ENCODE results near the gene CLEC2A. TPM values are rescaled to one million over a fixed set of nuclear protein-coding genes. Genes with fewer than 3 reads are reported as not detected.

CLEC2A gene
- total and polyA plus RNA-seq, 2 experiments from 2014 or later, result not detected

DNA sequence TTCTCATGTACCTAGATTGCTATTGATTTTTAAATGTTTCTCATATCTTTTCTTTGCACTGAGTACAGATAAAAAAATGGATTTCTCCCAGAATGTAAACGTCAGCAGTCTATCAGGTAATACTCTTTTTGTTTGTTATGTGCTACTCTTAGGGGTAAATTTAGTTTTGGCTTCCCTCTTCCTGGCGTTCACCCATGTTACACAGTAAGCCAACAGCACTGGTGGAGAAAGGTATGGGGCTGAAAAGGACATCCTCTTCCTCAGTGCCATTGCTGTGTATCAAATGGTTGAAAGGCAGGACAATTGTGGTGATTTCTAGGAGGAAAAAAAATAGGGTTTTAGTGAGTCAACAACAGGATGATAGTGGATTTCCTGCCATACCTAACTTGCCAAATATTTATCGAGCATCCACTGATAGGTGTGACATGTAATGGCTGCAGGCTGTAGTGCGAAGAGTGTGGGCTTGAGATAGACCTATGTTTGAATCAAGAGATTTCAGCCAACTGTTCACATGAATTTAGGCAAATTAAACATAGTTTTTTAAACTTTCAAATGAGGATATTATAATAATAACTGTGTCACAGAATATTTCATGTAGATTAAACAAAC is 43.4 kb downstream of the CLEC2A start:
- no peak overlapping the region for H3K27ac Mint-ChIP-seq
- TF ChIP-seq ETS1 (IDR thresholded peaks at IDR 0.05), result no peak
- no peak for TF ChIP-seq ZNF462 (CRISPR knock-in tag; IDR thresholded peaks at IDR 0.05)
- Histone ChIP-seq H3K27me3 (ENCODE audit: insufficient read depth) (no peaks in the 10 kb centered on the region), H4K20me1 (replicated peaks; ENCODE audit: insufficient read depth) (no peaks in the 10 kb centered on the region), H3K4me1 (ENCODE audit: insufficient read depth) (no peaks in the 10 kb centered on the region), H3K79me2 (replicated peaks; ENCODE audit: insufficient read depth) (no peaks in the 10 kb centered on the region), H2AFZ (no peak overlapping the region), H3F3A (replicated peaks; ENCODE audit: low read depth) (no peaks in the 10 kb centered on the region), H3K4me2 (no peak overlapping the region), H3K27ac (ENCODE audit: low read depth) (no peak overlapping the region), H3K36me3 (ENCODE audit: insufficient read depth) (no peaks in the 10 kb centered on the region), H3K9me2 (ENCODE audit: insufficient read depth) (no peaks in the 10 kb centered on the region), H3K4me3 (no peak overlapping the region)
- DNase-seq (ENCODE audit: low spot score) (no peak), ATAC-seq (no peak)
- no peaks in the 10 kb centered on the region for H3K36me3 Mint-ChIP-seq (ENCODE audit: low read depth)
- no peak overlapping the region for H3K4me3 Mint-ChIP-seq
- no peaks in the 10 kb centered on the region for H3K27me3 Mint-ChIP-seq (ENCODE audit: insufficient read depth, low read depth, poor library complexity)
- H3K4me1 Mint-ChIP-seq, result no peaks in the 10 kb centered on the region
- no peaks in the 10 kb centered on the region for H3K9me3 Mint-ChIP-seq

DNA sequence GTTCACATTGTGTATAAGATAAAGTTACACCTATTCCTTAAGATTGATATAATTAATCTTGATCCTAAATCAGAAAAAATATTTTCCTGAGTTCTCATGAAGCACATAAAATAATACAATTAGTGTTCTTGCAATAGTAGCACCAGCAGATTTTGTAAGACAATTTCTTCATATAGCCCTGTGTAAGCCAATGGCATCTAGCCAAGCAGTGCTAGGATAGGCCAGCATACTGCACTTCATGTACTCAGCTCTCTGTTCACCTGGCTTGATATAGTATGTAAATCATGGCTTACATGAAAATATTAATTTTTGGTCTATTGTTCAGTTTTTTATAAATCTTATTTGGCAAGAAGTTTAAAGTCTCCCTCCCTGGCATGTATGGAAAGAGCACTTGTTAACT is 49.0 kb downstream of the CLEC2A start:
- H3K27ac ChIP-seq (ENCODE audit: low read depth), result no peak overlapping the region
- no peaks in the 10 kb centered on the region for H3K9me2 ChIP-seq (ENCODE audit: insufficient read depth)
- no peak overlapping the region for H3K4me2 ChIP-seq
- no peaks in the 10 kb centered on the region for H3K36me3 ChIP-seq (ENCODE audit: insufficient read depth)
- Mint-ChIP-seq H3K27ac (no peak overlapping the region), H3K4me3 (no peak overlapping the region), H3K9me3 (no peaks in the 10 kb centered on the region), H3K27me3 (ENCODE audit: insufficient read depth, low read depth, poor library complexity) (no peaks in the 10 kb centered on the region), H3K36me3 (ENCODE audit: low read depth) (no peaks in the 10 kb centered on the region), H3K4me1 (peaks cover 10% of the 10 kb centered on the region; the same call in 2 of the 3 replicates)
- no peaks in the 10 kb centered on the region for H3K27me3 ChIP-seq (ENCODE audit: insufficient read depth)
- ATAC-seq (no peak), DNase-seq (ENCODE audit: low spot score) (no peak)
- H2AFZ ChIP-seq, result no peak overlapping the region
- no peak overlapping the region for H3K4me3 ChIP-seq
- H3K4me1 ChIP-seq (ENCODE audit: insufficient read depth), result no peaks in the 10 kb centered on the region
- no peaks in the 10 kb centered on the region for H4K20me1 ChIP-seq (replicated peaks; ENCODE audit: insufficient read depth)
- no peaks in the 10 kb centered on the region for H3K79me2 ChIP-seq (replicated peaks; ENCODE audit: insufficient read depth)
- no peaks in the 10 kb centered on the region for H3F3A ChIP-seq (replicated peaks; ENCODE audit: low read depth)
- TF ChIP-seq ZNF114 (CRISPR knock-in tag; IDR thresholded peaks at IDR 0.05) (no peak), ZNF462 (CRISPR knock-in tag; IDR thresholded peaks at IDR 0.05) (no peak)
